Measurements from ENCODE around the gene TPGS2. TPM values are rescaled to one million over a fixed set of nuclear protein-coding genes. Genes with fewer than 3 reads are reported as not detected.
"Not testable (repeated sequence)": the region's sequence is repeated elsewhere in the genome, so short reads cannot be mapped to it uniquely, and the experiment has no call there.

The TPGS2 gene
- total and polyA plus RNA-seq, 2 experiments from 2014 or later = 161 to 185 TPM

GRCh38 chr18:36769172-36769571 is 59.6 kb downstream of the TPGS2 start:
- Histone ChIP-seq H3K27ac (no peak overlapping the region), H3K27me3 (no peaks in the 10 kb centered on the region), H3K9me3 (ENCODE audit: low read depth) (no peaks in the 10 kb centered on the region), H3K4me1 (ENCODE audit: low read depth) (no peaks in the 10 kb centered on the region), H3K36me3 (peaks cover 50% of the 10 kb centered on the region), H3K4me3 (no peak overlapping the region)
- no peak for DNase-seq (ENCODE audit: low read depth in 1 of 2, low spot score in 1 of 2)
- TF ChIP-seq, protein P1, sequence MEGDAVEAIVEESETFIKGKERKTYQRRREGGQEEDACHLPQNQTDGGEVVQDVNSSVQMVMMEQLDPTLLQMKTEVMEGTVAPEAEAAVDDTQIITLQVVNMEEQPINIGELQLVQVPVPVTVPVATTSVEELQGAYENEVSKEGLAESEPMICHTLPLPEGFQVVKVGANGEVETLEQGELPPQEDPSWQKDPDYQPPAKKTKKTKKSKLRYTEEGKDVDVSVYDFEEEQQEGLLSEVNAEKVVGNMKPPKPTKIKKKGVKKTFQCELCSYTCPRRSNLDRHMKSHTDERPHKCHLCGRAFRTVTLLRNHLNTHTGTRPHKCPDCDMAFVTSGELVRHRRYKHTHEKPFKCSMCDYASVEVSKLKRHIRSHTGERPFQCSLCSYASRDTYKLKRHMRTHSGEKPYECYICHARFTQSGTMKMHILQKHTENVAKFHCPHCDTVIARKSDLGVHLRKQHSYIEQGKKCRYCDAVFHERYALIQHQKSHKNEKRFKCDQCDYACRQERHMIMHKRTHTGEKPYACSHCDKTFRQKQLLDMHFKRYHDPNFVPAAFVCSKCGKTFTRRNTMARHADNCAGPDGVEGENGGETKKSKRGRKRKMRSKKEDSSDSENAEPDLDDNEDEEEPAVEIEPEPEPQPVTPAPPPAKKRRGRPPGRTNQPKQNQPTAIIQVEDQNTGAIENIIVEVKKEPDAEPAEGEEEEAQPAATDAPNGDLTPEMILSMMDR (IDR thresholded peaks at IDR 0.05; ENCODE audit: low read depth, low read length) = no peak

DNA sequence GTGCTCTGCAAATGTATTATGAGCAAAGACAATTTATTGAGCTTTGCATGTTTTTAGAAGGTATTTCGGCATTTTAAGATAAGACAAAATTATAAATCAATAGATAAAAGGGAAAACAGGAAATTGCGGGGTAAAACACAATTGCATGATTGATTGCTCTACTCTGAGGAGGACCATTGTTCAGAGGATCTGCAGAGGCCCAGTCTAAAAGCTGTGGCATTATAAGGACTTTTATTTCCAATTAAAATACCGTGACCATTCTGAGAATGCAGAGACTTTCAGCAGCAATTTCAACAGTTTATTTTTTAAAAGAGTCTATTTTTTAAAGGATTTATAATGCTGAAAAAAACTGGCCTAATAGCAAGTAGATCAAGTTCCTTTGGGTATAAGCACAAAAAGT is 62.0 kb downstream of the TPGS2 start:
- TF ChIP-seq, protein P1 (IDR thresholded peaks at IDR 0.05; ENCODE audit: low read depth, low read length) = no peak
- no peak for DNase-seq (ENCODE audit: low read depth in 1 of 2, low spot score in 1 of 2)
- no peaks in the 10 kb centered on the region for H3K9me3 ChIP-seq (ENCODE audit: low read depth)
- H3K4me3 ChIP-seq = no peak overlapping the region
- no peaks in the 10 kb centered on the region for H3K4me1 ChIP-seq (ENCODE audit: low read depth)
- H3K27ac ChIP-seq = no peak overlapping the region
- H3K27me3 ChIP-seq = no peaks in the 10 kb centered on the region
- H3K36me3 ChIP-seq = peaks cover 54% of the 10 kb centered on the region

GRCh38 chr18:36762965-36763364 is 65.8 kb downstream of the TPGS2 start:
- not testable (repeated sequence) for DNase-seq (ENCODE audit: low read depth in 1 of 2, low spot score in 1 of 2); H3K27ac ChIP-seq; H3K4me3 ChIP-seq; H3K4me1 ChIP-seq (ENCODE audit: low read depth); H3K9me3 ChIP-seq (ENCODE audit: low read depth); H3K27me3 ChIP-seq
- H3K36me3 ChIP-seq = peaks cover 58% of the 10 kb centered on the region

- TF ChIP-seq, protein P1 (IDR thresholded peaks at IDR 0.05; ENCODE audit: low read depth, low read length) = no peak
- H3K27ac ChIP-seq = no peak overlapping the region
- H3K4me3 ChIP-seq = no peak overlapping the region
- H3K27me3 ChIP-seq = no peaks in the 10 kb centered on the region
- H3K9me3 ChIP-seq (ENCODE audit: low read depth) = no peaks in the 10 kb centered on the region
- DNase-seq (ENCODE audit: low read depth in 1 of 2, low spot score in 1 of 2) = no peak
- peaks cover 7% of the 10 kb centered on the region for H3K4me1 ChIP-seq (ENCODE audit: low read depth)
- peaks cover 61% of the 10 kb centered on the region for H3K36me3 ChIP-seq
Measured at GRCh38 chr18:36762074-36762473, 66.7 kb downstream of the TPGS2 start.

DNA sequence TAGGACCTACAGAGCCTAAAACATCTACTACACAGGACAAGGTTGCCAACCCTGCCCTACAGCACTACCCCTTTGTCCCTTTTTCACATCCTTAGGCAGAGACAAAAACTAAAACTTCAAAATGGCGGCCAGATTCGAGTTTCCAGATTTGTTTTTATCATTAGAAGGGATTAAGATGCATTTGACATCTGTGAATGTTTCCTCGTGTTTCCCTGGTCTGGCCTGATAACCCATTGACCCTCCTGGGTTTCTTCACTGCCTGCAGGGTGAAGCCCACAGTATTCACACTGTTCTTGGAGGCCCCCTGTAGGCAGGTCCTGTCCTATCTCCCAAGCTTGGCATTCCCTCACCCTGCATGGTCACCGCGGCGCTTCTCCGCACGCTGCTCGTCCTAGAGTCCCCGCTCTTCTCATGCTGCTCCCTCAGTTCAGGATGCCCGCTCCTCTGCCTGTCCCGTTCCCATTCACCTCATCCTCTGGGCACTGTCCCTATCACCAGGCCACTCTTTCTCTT is 67.6 kb downstream of the TPGS2 start:
- TF ChIP-seq, protein P1 (IDR thresholded peaks at IDR 0.05; ENCODE audit: low read depth, low read length) = peak; percentile 7
- Histone ChIP-seq H3K27me3 (no peaks in the 10 kb centered on the region), H3K4me3 (no peak overlapping the region), H3K27ac (peak overlapping the region; percentile 21), H3K9me3 (ENCODE audit: low read depth) (no peaks in the 10 kb centered on the region), H3K36me3 (peaks cover 57% of the 10 kb centered on the region), H3K4me1 (ENCODE audit: low read depth) (peaks cover 7% of the 10 kb centered on the region)
- no peak for DNase-seq (ENCODE audit: low read depth in 1 of 2, low spot score in 1 of 2)

DNA sequence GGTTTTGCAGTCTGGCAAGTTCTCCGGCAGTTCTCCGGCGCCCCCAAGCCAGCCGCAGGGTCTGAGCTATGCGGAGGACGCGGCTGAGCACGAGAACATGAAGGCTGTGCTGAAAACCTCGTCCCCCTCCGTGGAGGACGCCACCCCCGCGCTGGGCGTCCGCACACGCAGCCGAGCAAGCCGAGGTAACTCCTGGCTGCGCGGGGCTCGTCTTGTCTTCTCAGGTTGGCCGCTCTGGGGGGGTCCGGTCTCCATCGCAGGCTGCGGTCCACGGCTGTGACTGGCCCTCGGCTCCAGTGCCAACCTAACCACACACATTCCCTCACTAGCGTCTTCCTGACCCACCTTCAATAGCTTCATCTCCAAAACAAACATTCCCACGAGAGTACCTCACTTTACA is 68.2 kb downstream of the TPGS2 start:
- Histone ChIP-seq H3K9me3 (ENCODE audit: low read depth) (no peaks in the 10 kb centered on the region), H3K36me3 (peaks cover 53% of the 10 kb centered on the region), H3K4me1 (ENCODE audit: low read depth) (peaks cover 7% of the 10 kb centered on the region), H3K27me3 (no peaks in the 10 kb centered on the region), H3K27ac (peak overlapping the region; percentile 21), H3K4me3 (no peak overlapping the region)
- DNase-seq (ENCODE audit: low read depth in 1 of 2, low spot score in 1 of 2) = no peak
- TF ChIP-seq, protein P1 (IDR thresholded peaks at IDR 0.05; ENCODE audit: low read depth, low read length) = no peak
